PFSK-1 (cell line): ENCODE data around the gene FRRS1L.

Source experiments
- FOXP2 ChIP-seq: optimal IDR thresholded peaks from 2 replicates; pipeline ENCODE3; 2011; ENCODE audit warnings: borderline replicate concordance, control low read depth, inconsistent platforms; ENCODE audit not compliant: insufficient read depth; ENCODE audit errors: extremely low read length, extremely low read depth
- POLR2AphosphoS5 ChIP-seq: IDR thresholded peaks from 2 replicates; pipeline ENCODE4 v1.6.1; 2012; ENCODE audit warnings: low read depth, mild to moderate bottlenecking, control low read depth, low read length, moderate library complexity
- REST ChIP-seq, 2 experiments: IDR thresholded peaks; 2 replicates each; pipeline versions ENCODE4 v1.6.1 to v1.8.0; 2011 to 2012; ENCODE audit warnings: low read depth in 2 of 2, low read length in 2 of 2, control low read depth in 1 of 2, inconsistent platforms in 1 of 2, mild to moderate bottlenecking in 1 of 2, moderate library complexity in 1 of 2; ENCODE audit not compliant: insufficient read depth in 1 of 2
- SIN3A ChIP-seq: IDR thresholded peaks from 2 replicates; pipeline ENCODE4 v1.6.1; 2012; ENCODE audit warnings: mild to moderate bottlenecking, low read length, moderate library complexity, borderline replicate concordance; ENCODE audit not compliant: insufficient read depth
- TAF1 ChIP-seq: IDR thresholded peaks from 2 replicates; pipeline ENCODE4 v1.6.1; 2012; ENCODE audit warnings: low read length, control low read depth, borderline replicate concordance; ENCODE audit not compliant: insufficient read depth

Gene FRRS1L

GRCh38 chr9:109120204-109120789, 46.8 kb downstream of the FRRS1L start:
- no peak for TF ChIP-seq FOXP2
- 0 out of 2 replicates have a peak, but pooled peaks have one; percentile 7 for TF ChIP-seq POLR2AphosphoS5
- TF ChIP-seq TAF1, result no peak
- TF ChIP-seq SIN3A, result no peak

GRCh38 chr9:109119439-109120203, 47.4 kb downstream of the FRRS1L start, which contains the start of gene TMEM245:
Gene TMEM245, minus strand, starts transcription at chr9:109119947. Its CDS starts 34 bp downstream, at chr9:109119913.
- TF ChIP-seq FOXP2 (peak; percentile 41), SIN3A (peak; percentile 73; the same call in 1 of the 2 replicates), POLR2AphosphoS5 (peak; percentile 48; the same call in 1 of the 2 replicates), TAF1 (no peak), REST (IDR thresholded peaks at IDR 0.05; ENCODE audit: insufficient read depth in 1 of 2, low read depth in 2 of 2, low read length in 2 of 2) (no peak)

- TF ChIP-seq FOXP2, result no peak
- TF ChIP-seq TAF1, result no peak
- TF ChIP-seq SIN3A, result no peak
- no peak for TF ChIP-seq REST (IDR thresholded peaks at IDR 0.05; ENCODE audit: insufficient read depth in 1 of 2, low read depth in 2 of 2, low read length in 2 of 2)
- no peak for TF ChIP-seq POLR2AphosphoS5
Observed at GRCh38 chr9:109118808-109119438, 48.1 kb downstream of the FRRS1L start.

- TF ChIP-seq POLR2AphosphoS5 (no peak), REST (IDR thresholded peaks at IDR 0.05; ENCODE audit: insufficient read depth in 1 of 2, low read depth in 2 of 2, low read length in 2 of 2) (no peak), TAF1 (no peak), SIN3A (no peak), FOXP2 (no peak)
Observed at GRCh38 chr9:109117856-109118807, 48.9 kb downstream of the FRRS1L start.
